ENCODE results near the gene TP53BP2.

- TF ChIP-seq CTCF (IDR thresholded peaks at IDR 0.05; ENCODE audit: poor library complexity) (no peak), EZH2 (IDR thresholded peaks at IDR 0.05; ENCODE audit: borderline replicate concordance) (no peak), EZH2phosphoT487 (IDR thresholded peaks at IDR 0.05; ENCODE audit: low read depth, severe bottlenecking, unreplicated experiment) (no peak)
Observed at GRCh38 chr1:223849352-223850254, 3.9 kb upstream of the TP53BP2 start.
